Fibroblast of the aortic adventitia (primary cell): ENCODE results near the gene CREB3L1. TPM values are rescaled to one million over a fixed set of nuclear protein-coding genes. Genes with fewer than 3 reads are reported as not detected.

Experiments
- DNase-seq: peaks from one replicate; pipeline ENCODE4 v3.0.0-alpha.2; 2010; ENCODE audit warnings: low read depth
- H3K4me3 ChIP-seq: 2 replicates; pipeline ENCODE4 v1.5.1; 2011; ENCODE audit warnings: low read depth, mild to moderate bottlenecking, control low read depth, low read length, moderate library complexity
- total RNA-seq: library from RNA; depleted of rRNA; stranded (reverse); fragments of >200 nt; gene quantifications from 2 replicates; pipeline ENCODE4 v1.2.3, GENCODE V29; 2012; ENCODE audit warnings: low replicate concordance
- TF ChIP-seq, protein P1 (sequence below): IDR thresholded peaks from 2 replicates; pipeline ENCODE4 v1.5.1; 2011; ENCODE audit warnings: mild to moderate bottlenecking, low read length, control low read depth, inconsistent platforms; ENCODE audit not compliant: insufficient read depth

The CREB3L1 gene, protein sequence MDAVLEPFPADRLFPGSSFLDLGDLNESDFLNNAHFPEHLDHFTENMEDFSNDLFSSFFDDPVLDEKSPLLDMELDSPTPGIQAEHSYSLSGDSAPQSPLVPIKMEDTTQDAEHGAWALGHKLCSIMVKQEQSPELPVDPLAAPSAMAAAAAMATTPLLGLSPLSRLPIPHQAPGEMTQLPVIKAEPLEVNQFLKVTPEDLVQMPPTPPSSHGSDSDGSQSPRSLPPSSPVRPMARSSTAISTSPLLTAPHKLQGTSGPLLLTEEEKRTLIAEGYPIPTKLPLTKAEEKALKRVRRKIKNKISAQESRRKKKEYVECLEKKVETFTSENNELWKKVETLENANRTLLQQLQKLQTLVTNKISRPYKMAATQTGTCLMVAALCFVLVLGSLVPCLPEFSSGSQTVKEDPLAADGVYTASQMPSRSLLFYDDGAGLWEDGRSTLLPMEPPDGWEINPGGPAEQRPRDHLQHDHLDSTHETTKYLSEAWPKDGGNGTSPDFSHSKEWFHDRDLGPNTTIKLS
- 31.6 and 37.5 TPM in 2 replicates for total RNA-seq

GRCh38 chr11:46277622-46278386 lies at the start of gene CREB3L1:
Gene CREB3L1 (plus strand): TSS chr11:46277662. CDS start chr11:46278112, 450 bp downstream.
- TF ChIP-seq, protein P1, sequence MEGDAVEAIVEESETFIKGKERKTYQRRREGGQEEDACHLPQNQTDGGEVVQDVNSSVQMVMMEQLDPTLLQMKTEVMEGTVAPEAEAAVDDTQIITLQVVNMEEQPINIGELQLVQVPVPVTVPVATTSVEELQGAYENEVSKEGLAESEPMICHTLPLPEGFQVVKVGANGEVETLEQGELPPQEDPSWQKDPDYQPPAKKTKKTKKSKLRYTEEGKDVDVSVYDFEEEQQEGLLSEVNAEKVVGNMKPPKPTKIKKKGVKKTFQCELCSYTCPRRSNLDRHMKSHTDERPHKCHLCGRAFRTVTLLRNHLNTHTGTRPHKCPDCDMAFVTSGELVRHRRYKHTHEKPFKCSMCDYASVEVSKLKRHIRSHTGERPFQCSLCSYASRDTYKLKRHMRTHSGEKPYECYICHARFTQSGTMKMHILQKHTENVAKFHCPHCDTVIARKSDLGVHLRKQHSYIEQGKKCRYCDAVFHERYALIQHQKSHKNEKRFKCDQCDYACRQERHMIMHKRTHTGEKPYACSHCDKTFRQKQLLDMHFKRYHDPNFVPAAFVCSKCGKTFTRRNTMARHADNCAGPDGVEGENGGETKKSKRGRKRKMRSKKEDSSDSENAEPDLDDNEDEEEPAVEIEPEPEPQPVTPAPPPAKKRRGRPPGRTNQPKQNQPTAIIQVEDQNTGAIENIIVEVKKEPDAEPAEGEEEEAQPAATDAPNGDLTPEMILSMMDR, result no peak
- H3K4me3 ChIP-seq, result peak within 1 kb of the TSS; percentile 91
- DNase-seq, result no peak

- TF ChIP-seq, protein P1, result no peak
- no peak overlapping the region for H3K4me3 ChIP-seq
- DNase-seq, result no peak
Measured at GRCh38 chr11:46229230-46229629, 48.2 kb upstream of the CREB3L1 start.

GRCh38 chr11:46234311-46234710 lies 43.2 kb upstream of the CREB3L1 start:
- TF ChIP-seq, protein P1, result no peak
- no peak for DNase-seq
- no peak overlapping the region for H3K4me3 ChIP-seq

GRCh38 chr11:46235777-46236688 lies 41.4 kb upstream of the CREB3L1 start:
- TF ChIP-seq, protein P1, result no peak
- DNase-seq, result peak; percentile 18
- no peak overlapping the region for H3K4me3 ChIP-seq

DNA sequence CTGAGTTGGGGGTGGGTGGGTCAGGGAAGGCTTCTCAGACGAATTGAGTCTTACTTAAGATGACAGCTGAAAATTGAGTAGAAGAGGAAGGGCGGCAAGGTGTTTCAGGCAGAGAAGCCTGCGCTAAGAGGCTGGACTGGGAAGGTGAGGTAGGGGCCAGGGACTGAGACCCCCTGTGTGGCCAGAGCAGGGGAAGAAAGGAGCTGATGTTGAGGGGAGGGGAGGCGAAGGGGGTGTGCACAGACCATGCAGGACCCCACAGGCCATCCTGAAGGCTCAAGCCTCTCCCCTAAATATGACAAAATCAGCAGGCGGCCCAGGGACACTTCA lies 40.6 kb upstream of the CREB3L1 start:
- TF ChIP-seq, protein P1, result no peak
- no peak overlapping the region for H3K4me3 ChIP-seq
- DNase-seq, result no peak

GRCh38 chr11:46237248-46238077 lies 40.0 kb upstream of the CREB3L1 start:
- H3K4me3 ChIP-seq, result peak overlapping the region; percentile 67
- peak; percentile 83 for DNase-seq
- TF ChIP-seq, protein P1, result no peak
